Right renal cortex interstitium (tissue), 3 donors: Measurements from ENCODE around the gene RABGAP1L. TPM values are rescaled to one million over a fixed set of nuclear protein-coding genes. Genes with fewer than 3 reads are reported as not detected.

Source experiments
- DNase-seq, 3 donors: peaks; one replicate each; pipeline ENCODE4 v3.0.0-alpha.2; 2013; ENCODE audit warnings: low read depth in 3 of 3, low spot score in 2 of 3
- polyA plus RNA-seq, 3 donors: library from polyadenylated mRNA; unstranded; fragments of 120-200 nt; gene quantifications; one replicate each; pipeline ENCODE4 v1.2.1, GENCODE V29; 2013; ENCODE audit not compliant: insufficient read length in 3 of 3

The RABGAP1L gene
- polyA plus RNA-seq, 3 donors: 26.6 to 29.5 (median 29.4) TPM

- DNase-seq: no peak
These were observed 783.4 kb downstream of the RABGAP1L start for GRCh38 chr1:174942547-174943255.

GRCh38 chr1:174946031-174946430 is 786.7 kb downstream of the RABGAP1L start:
- no peak for DNase-seq

GRCh38 chr1:174949061-174949460 is 789.7 kb downstream of the RABGAP1L start:
- DNase-seq: no peak

- DNase-seq: no peak
These were observed 790.3 kb downstream of the RABGAP1L start for GRCh38 chr1:174949645-174950044.

DNA sequence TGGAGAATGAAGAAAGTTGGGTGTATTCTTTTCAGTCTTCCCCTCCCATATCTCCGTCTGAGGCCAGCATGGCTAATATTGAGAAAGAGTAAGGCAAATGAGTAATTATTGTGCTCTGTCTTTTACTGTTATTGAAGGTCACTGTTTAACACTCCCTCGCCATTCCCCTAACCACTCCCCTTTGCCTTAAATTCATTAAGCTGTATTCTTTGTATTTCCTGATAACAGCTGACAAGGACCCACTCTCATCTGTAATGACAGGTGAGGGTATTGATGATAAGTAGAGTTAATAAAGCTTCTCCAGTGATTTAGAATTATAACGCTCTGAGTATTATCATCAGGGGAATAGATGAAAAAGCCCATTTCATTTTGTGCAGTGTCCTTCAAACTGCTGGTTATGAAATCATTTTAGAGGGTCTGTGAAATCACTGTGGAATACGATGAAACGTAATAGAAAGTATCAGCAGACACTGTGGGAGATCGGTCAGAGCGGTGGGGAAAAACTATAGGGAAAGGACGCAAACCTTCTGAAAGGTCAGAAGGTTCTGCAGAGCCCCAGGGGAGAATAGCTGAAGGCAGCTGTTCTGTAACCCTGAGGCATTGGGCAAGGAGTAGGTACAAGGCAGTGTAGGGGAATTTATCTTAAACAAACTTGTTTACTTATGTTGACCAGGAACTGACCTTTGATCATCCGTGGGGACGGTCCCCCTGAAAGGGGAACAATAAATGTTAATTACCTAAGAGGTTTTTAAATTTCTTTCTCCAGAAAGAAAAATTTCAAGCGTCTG is 794.2 kb downstream of the RABGAP1L start:
- no peak for DNase-seq

DNA sequence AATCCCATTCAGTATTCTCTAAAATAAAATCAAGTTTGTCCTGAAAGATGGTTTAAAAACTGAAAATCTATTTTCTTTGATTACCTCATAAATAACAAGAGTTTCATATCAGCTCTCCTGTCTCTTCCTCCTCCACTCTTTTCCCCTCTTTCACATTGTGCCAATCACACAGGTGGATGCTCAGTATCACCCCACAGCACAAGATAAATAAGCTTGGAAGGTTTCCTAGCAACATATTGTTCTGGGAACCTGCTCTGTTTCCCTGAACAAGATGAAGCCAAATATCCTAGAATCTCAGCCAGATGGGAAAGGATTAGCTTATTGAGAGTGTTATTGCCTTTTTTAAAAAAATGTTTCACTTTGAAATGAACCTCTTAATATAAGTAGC is 794.7 kb downstream of the RABGAP1L start:
- no peak for DNase-seq

DNA sequence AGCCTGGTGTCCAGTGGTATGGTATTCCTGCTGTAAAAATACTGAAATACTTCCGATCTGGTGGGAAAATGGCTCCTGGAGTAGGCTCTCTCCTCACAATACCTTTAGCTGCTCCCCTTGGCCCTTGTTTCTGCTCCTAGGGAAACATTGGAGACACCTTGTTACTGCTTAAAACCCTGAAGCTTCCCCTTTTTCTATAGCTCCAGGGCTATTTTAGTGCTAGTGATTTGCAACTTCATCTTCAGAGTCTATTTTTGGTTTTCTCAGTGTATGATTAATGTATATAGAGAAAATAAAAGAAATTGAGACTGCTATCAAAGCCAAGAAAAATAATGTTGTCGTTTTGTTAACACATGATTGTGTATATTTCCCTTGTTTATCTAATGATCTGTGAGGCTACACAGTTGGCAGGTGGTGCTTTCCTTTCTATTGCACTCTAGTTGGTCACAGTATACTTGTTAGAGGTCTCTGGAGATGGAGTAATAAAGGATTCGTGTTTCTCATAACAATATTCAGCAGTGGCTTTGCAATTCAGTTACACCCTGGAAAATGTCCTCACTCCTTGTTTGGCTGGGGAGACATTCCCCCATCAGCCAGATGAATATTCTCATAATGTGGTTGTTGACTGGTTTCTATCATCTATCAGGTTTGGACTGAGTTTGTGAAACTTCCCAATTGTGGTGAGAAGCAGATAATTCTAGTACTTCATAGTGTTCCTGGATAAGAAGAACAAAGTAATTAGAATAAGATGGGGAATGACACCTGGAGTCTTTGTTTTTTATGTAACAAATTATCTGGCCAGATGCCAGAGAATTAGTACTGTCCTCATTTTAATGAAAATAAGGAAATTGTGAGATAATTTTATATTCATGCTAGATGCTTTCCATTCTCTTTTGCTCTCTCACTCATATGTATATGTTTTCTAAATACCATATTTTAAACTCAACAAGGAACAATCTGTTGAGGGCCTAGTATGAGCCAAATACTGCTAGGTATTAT is 795.6 kb downstream of the RABGAP1L start:
- DNase-seq: no peak

DNA sequence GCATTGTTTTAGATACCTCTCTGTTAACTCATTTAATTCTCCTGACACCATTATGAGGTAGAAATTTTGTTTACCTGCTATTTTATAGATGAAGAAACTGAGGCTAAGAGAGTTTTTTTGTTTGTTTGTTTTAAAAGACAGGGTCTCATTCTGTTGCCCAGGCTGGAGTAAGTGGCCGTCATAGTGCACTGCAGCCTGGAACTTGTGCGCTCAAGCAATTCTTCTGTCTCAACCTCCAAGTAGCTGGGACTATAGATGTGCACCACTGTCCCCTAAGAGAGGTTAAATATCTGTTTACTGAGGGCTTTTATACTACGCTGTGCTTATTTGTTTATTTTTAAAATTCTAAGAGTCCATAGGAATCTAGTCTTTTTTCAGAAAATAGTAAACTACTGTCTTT is 796.8 kb downstream of the RABGAP1L start:
- no peak for DNase-seq

DNA sequence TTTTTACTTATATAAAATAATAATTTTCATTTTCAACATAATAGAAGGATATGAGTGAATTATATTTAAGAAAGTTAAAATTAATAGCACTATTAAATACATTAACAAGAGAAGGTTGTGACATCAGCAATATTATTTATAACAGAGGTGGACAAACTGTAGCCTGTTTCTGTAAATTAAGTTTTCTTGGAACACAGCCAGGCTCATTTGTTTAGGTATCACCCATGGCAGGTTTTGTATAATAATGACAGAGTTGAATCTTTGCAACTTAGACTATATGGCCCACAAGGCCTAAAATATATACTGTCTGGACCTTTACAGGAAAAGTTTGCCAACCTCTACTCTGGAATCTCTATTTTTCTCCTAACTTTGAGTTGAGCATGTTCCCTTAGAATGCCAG is 797.7 kb downstream of the RABGAP1L start:
- no peak for DNase-seq

GRCh38 chr1:174957829-174958228 is 798.5 kb downstream of the RABGAP1L start:
- no peak for DNase-seq

- no peak for DNase-seq
These were observed 799.1 kb downstream of the RABGAP1L start for GRCh38 chr1:174958396-174958795.

DNA sequence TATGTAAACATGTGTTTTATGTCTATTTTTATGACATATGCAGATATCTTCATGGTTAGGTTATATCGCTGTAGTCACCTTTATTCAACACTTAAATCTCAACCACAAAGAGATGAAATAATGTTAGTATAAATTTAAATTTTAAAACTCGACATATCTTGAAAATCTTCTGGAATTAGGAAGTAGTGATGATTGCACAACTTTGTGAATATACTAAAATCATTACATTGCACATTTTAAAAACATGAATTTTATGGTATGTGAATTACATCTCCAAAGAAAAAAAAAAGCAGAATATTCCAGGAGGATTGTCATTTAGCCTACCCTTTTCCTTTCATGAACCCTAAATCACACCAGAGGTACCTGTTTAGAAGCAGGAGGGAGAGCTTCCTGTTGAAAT is 801.0 kb downstream of the RABGAP1L start:
- DNase-seq: no peak

DNA sequence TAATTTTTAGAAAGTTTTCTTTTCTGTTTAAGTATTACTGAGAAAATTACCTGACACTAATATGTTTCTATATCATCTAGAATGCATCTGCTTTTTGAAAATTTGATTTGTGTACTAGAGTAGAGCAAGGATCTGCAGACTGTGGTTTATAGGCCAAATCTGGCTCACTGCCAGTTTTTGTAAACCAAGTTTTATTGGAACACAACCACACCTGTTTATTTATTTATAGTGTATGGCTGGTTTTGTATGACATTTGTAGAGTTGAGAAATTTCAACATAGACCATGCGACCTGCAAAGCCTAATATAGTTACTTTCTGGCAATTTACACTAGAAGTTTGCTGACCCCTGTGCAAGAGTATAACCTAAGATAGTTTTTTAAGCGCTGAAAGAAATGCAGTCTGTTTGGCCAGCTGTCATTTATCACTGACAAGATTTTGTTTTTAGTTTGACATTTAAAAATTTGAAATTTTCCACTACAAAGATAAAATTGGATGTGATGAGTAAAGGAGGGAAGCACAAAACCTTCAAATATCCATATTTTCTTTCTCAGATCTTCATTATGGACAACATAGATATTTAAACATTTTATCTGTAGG is 804.3 kb downstream of the RABGAP1L start:
- no peak for DNase-seq

DNA sequence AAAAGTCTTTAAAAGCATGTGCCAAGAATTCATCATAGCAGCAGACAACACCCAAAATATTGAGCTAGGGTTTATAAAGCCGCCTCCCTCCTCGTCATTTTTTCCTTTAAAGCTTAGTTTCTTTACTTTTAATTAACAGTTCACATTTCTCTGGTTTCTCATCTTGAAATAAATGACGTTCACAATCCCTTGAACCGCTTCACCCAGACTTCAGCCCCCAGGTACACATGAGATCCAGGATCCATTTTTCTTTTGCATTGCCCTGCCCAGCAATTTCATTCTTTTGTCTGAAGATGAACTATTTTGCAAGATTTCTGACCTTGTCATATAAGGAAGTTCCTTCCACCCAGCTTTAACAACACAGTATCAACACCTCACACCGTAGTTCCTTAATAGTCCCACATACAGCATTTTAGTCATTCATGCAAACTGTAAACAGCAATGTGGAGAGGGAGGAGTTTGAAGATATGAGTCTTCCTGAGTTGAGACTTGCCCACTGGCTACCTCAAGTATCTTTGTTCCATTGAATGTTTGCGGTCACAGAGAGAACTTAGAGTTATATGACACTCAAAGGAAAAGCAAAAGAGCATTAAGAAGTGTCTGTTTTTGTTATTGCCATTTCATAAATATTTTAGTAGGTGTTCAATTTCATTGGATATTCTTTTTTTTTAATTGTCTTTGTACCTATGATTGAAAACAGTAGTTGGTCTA is 805.1 kb downstream of the RABGAP1L start:
- no peak for DNase-seq

DNA sequence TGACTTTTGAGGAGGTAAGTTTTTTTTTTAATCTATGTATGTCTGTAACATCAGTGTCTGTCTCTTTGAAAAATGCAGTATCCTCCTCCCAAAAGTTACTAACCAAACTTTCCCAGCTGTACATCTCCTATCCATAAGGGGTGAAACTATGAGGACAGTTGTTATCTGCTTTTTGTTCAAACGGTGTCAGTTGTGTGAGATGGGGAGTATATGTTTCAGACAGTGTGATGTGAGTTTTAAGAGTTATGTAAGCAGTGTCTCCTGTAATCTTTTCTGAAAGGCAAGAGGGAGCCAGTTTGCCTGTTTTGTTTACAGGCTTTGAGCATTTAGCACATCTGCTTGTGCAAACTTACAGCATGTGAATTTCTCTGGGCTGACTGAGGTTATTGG is 805.6 kb downstream of the RABGAP1L start:
- DNase-seq: no peak

DNA sequence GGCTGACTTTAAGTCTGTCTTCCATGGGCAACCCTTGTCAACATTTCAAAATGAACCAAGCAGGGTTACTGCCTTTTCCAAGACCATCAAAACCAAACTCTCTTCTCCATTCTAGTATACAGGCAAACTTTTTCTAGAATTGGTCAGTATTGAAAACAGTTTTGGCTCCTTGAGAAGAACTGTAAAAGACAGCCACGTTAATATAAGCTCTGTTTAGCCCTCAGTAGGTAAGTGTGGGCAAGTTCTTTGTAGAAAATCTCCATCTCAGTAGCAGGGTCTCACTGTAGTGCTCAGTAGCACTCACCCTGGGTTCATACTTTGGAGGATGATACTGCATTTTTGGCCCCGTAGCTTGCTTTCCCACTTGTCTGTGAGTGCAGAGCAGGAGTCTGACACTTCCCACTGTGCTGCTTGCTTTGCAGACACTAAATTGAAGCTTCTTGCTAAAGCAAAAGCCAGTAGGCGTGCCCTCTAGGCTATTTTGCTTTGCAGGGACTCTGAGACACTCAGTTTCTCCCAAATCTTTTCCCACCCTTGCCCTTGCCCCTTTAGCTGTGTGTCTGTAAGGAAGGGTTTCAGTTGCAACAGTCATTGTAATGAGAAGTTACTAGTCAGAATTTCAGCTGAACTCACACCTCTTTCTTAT is 806.2 kb downstream of the RABGAP1L start:
- DNase-seq: no peak

DNA sequence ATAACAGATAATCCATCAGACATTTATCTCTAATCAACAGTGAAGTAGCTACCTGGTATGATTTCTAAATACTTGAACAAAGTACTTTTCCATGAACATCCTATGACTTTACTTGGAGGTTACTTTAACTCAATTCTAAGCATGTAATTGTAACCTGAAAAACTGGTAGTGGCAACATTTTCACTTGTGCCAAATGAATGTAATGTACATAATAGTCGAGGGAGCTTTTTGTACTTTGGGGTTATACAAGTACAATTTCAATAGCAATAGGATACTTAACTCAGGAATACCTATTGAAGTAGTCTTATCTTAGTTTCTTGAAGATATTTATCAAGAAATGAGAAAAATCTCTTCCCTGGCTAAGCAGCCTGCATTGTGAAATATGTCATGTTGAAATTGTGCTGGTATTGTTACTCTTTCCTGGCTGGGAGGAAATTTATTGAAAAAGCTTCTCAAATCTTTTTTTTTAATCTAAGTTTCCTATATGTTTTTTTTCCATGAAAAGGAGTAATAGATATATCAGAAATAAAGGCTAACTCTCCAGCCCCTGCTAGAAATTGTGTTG is 806.8 kb downstream of the RABGAP1L start:
- no peak for DNase-seq

DNA sequence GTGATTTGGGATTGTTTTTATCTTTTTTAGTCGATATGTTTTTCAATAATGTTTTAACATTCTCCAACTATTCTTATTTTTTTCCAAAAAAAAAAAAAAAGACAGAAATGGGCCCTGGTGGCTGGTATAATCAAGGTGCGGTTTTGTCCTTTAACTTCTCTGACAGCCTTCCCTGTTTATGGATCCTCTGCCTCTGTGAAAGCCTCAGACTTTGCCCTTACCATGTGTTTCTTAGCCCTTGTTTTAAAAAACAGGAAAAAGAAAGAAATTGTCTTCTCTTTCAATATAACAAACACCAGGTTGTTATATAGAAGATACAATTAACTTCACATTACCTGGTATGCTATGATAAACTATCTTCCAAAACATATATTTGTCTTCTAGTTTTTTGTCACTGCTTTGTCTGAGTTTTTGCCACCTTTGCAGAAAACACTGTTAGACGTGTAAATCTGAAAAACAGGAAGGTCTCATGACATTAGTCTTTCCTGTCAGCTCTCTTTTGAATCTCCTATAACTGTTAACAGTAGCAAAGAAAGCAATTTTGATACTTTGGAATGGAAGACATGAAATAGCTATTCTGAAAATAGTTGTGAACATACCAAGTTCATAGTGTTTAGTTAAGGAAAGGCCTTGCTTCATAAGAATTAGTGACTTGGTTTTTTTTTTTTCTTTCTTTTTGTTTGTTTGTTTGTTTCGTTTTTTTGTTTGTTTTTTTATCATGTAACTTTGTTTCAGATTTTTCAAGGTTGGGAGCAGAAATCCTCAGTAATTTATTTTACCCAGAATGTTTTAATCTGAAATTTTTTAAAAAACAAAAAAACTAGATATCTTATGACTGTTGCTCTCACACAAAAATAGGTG is 808.8 kb downstream of the RABGAP1L start:
- no peak for DNase-seq
